Esophagus squamous epithelium (tissue), 4 donors: ENCODE data around the gene LIN7C.

ENCODE experiments used
- POLR2A ChIP-seq, 4 donors: fragments of 450-650 bp; IDR thresholded peaks; one replicate each; pipeline ENCODE4 v1.6.1; 2017; ENCODE audit warnings: antibody characterized with exemption in 4 of 4, mild to moderate bottlenecking in 4 of 4, moderate library complexity in 3 of 4
- TF ChIP-seq, protein P1 (sequence below), 6 experiments: fragments of 450-650 bp in 4 of 6; fragments of 200-600 bp in 2 of 6; sonication (generic) in 2 of 6; IDR thresholded peaks; one replicate each; pipeline ENCODE4 v1.5.1; 2016 to 2019; ENCODE audit warnings: antibody characterized with exemption in 6 of 6, mild to moderate bottlenecking in 4 of 6, moderate library complexity in 4 of 6

DNA sequence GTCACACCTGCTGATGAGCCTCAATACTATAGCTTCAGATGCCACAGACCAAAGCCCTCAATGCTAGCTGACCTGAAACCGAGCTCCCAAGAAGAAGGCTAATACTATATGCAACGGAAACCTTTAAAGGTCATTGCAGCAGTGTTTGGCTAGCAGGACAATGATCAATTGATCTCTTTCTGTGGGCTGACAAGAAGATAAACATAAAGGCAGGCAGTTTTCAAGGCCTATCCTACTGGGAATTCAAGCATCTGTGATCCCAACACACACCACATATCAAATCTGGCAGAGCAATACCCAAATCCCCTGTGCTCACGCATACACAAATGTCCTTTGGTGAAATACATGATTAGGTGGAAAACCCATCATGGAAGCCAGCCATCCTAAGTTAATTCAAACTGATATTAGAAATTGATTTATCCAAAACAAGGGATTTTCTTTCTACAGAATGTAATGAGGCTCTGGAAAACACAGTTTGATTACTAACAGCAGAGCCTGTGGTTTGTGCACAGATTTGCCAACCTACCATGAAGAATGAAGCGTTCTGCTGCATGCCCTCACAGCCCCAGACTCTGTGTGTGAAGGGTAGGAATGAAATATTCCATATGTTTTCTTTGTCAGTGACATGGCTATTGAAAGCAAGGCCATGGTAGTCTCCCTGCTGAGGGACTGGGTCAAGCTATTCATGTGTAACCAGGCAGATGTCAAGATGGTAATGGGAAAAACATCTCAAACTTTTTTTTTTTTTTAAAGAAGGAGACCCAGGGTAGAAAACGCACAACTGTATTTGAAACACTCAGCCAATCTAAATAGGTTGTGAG lies 46.2 kb downstream of the LIN7C start:
- TF ChIP-seq, protein P1, sequence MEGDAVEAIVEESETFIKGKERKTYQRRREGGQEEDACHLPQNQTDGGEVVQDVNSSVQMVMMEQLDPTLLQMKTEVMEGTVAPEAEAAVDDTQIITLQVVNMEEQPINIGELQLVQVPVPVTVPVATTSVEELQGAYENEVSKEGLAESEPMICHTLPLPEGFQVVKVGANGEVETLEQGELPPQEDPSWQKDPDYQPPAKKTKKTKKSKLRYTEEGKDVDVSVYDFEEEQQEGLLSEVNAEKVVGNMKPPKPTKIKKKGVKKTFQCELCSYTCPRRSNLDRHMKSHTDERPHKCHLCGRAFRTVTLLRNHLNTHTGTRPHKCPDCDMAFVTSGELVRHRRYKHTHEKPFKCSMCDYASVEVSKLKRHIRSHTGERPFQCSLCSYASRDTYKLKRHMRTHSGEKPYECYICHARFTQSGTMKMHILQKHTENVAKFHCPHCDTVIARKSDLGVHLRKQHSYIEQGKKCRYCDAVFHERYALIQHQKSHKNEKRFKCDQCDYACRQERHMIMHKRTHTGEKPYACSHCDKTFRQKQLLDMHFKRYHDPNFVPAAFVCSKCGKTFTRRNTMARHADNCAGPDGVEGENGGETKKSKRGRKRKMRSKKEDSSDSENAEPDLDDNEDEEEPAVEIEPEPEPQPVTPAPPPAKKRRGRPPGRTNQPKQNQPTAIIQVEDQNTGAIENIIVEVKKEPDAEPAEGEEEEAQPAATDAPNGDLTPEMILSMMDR (IDR thresholded peaks at IDR 0.05): no peak
- no peak for TF ChIP-seq POLR2A (IDR thresholded peaks at IDR 0.05)
